ENCODE measurements around the gene SUB1. TPM values are rescaled to one million over a fixed set of nuclear protein-coding genes. Genes with fewer than 3 reads are reported as not detected.

Gene SUB1
- total RNA-seq (2014; rRNA removed; shearing (Covaris generic)): 200 and 300 TPM in 2 replicates

GRCh38 chr5:32585446-32586275, at the start of gene SUB1:
TSS of gene SUB1 (plus strand) at chr5:32585557. CDS start at chr5:32588513, 2,956 bp downstream.

Other genes starting within 250 kb of the SUB1 start
- 63.8 and 75.0 TPM in 2 replicates for gene ZFR, start 140.8 kb upstream of the SUB1 start, total RNA-seq (2014; rRNA removed; shearing (Covaris generic))
- gene NPR3, start 125.8 kb downstream of the SUB1 start, total RNA-seq (2014; rRNA removed; shearing (Covaris generic)): 0.40 TPM in 1 of 2 replicates, not detected in the other

All from A375 (cell line).